BJ (cell line): Measurements from ENCODE around the gene USP13. TPM values are rescaled to one million over a fixed set of nuclear protein-coding genes. Genes with fewer than 3 reads are reported as not detected.

Source experiments
- CTCF ChIA-PET: fragments of 350-600 bp; formaldehyde crosslinking; extraction: SDS; loops from one replicate; lab custom pipeline; 2021; ENCODE audit warnings: antibody characterized with exemption, inconsistent platforms; lab: Yijun Ruan, JAX
- POLR2A ChIA-PET: fragments of 300-600 bp; sonication (Branson Sonifier 250); formaldehyde crosslinking; extraction: SDS; loops from one replicate; lab custom pipeline; 2021; ENCODE audit warnings: antibody characterized with exemption; lab: Charles Lee
- DNase-seq: peaks from one replicate; pipeline ENCODE4 v3.0.0-alpha.2; 2011; ENCODE audit warnings: low read depth
- H3K27me3 ChIP-seq: 2 replicates; pipeline ENCODE4 v1.6.0; 2011; ENCODE audit warnings: low read length; ENCODE audit not compliant: control insufficient read depth, insufficient read depth
- H3K36me3 ChIP-seq: 2 replicates; pipeline ENCODE4 v1.5.1; 2011; ENCODE audit warnings: low read length; ENCODE audit not compliant: control insufficient read depth, insufficient read depth
- H3K4me3 ChIP-seq: 2 replicates; pipeline ENCODE4 v1.5.1; 2011; ENCODE audit warnings: low read depth, mild to moderate bottlenecking, control low read depth, low read length
- polyA plus RNA-seq: library from polyadenylated mRNA; depleted of rRNA; stranded (reverse); fragments of >200 nt; gene quantifications from 2 replicates; pipeline ENCODE4 v1.2.3, GENCODE V29; 2011
- TF ChIP-seq, protein P1 (sequence below): IDR thresholded peaks from 2 replicates; pipeline ENCODE4 v1.5.1; 2011; ENCODE audit warnings: low read depth, mild to moderate bottlenecking, control low read depth, inconsistent platforms, low read length, moderate library complexity; ENCODE audit not compliant: insufficient read depth

Gene USP13
- polyA plus RNA-seq, 1 experiment = 10.5 TPM

DNA sequence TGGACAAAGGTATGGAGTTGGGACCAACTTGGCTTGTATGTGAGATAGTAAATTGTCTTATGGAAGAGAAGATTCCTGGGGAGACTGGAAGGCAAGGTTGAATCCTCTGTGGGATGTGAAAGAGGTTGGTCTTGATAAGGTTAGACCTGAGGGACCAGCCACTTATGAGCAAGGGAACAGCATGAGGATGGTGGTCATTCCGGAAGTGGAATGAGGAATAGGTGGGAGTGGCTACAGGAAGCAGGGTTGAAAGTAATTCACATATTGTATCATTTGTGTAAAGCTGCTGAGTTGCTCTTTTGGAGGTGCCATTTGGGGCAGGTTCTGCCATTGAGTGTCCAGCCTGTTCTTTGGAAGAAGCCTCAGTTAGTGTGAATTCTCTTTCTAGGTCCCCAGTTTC, 13.2 kb downstream of the USP13 start:
- Histone ChIP-seq H3K36me3 (no peaks in the 10 kb centered on the region), H3K27me3 (no peaks in the 10 kb centered on the region), H3K4me3 (no peak overlapping the region)
- POLR2A ChIA-PET = no interaction called here
- no peak for DNase-seq
- CTCF ChIA-PET = interaction anchor here (1.2 kb wide), 1 partner anchor 14 kb away, joined by 4 read pairs; the partner anchor contains the start of gene USP13
- TF ChIP-seq, protein P1, sequence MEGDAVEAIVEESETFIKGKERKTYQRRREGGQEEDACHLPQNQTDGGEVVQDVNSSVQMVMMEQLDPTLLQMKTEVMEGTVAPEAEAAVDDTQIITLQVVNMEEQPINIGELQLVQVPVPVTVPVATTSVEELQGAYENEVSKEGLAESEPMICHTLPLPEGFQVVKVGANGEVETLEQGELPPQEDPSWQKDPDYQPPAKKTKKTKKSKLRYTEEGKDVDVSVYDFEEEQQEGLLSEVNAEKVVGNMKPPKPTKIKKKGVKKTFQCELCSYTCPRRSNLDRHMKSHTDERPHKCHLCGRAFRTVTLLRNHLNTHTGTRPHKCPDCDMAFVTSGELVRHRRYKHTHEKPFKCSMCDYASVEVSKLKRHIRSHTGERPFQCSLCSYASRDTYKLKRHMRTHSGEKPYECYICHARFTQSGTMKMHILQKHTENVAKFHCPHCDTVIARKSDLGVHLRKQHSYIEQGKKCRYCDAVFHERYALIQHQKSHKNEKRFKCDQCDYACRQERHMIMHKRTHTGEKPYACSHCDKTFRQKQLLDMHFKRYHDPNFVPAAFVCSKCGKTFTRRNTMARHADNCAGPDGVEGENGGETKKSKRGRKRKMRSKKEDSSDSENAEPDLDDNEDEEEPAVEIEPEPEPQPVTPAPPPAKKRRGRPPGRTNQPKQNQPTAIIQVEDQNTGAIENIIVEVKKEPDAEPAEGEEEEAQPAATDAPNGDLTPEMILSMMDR = no peak

DNA sequence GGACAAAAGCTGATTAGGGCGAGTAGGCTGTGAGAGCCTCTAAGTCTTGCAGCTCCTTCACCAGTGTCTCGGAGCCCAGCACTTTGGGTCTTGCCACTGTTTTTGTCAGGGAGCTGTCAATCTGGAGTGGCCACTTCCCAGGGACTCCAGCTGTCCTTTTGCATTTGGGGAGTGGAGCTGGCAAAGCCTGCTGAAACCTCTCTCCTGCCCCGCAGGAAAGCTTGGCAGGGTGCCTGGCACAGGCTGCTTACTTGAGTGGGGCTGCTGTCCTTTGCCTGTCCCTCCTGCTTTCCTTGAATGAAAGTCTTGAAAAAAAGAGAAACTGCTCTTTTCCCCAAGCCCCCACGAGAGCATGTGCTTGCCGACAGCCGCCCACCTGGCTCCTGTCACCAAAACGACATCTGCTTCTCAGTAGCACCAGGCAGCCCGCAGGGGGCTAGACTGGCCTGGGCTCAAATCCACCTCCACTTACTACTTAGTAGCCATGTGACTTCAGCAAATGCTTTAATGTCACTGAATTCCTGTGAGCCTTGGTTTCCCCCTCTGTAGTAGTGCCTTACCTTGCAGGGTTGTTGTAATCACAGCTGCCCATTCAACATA, 13.7 kb downstream of the USP13 start:
- no peak for DNase-seq
- TF ChIP-seq, protein P1 = no peak; the same call in 1 of the 2 replicates
- POLR2A ChIA-PET = no interaction called here
- no peaks in the 10 kb centered on the region for H3K27me3 ChIP-seq
- no peak overlapping the region for H3K4me3 ChIP-seq
- no peaks in the 10 kb centered on the region for H3K36me3 ChIP-seq
- CTCF ChIA-PET = interaction anchor here (0.9 to 1.2 kb wide), 3 partner anchors 10 to 14 kb away, joined by 3 to 4 read pairs (median 4); partner anchors contain the start of gene USP13

DNA sequence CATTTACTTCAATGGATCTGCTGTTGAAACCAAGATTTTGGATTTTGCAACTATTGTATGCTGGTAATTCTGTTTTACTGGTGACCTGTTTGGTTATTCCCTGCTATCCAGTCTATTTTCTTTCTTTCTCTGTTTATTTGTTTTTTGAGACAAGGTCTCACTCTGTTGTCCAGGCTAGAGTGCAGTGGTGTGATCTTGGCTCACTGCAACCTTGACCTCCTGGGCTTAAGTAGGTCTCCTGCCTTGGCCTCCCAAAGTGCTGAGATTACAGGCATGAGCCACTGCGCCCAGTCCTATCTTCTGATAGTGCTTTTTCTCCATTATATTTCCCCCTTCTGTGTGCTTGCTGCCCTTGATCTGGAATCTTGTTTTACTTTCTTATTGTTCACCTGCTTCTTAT, 15.6 kb downstream of the USP13 start:
- no peak overlapping the region for H3K4me3 ChIP-seq
- no peaks in the 10 kb centered on the region for H3K27me3 ChIP-seq
- CTCF ChIA-PET = interaction anchor here (1.2 kb wide), 1 partner anchor 10 kb away, joined by 3 read pairs; no protein-coding TSS in a partner anchor
- no peak for DNase-seq
- TF ChIP-seq, protein P1 = no peak
- no peaks in the 10 kb centered on the region for H3K36me3 ChIP-seq
- POLR2A ChIA-PET = no interaction called here

DNA sequence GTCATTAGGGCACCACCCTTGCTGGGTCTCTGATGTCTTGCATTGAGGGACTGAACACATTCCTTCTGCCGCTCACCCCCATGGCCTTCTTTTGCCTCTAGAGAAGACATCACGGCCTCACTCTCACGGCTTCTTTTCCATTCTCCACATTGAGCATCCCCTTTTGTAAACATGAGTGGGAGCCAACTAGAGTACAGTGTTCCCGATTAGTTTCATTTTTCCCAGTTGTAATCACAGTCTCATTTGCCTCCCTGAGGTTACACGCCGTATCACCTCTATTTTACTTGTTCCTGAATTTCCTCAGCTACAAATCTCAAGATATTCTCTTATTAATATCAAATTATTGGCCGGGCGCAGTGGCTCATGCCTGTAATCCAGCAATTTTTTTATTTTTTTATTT, 17.5 kb downstream of the USP13 start:
- ChIA-PET POLR2A (no interaction called here), CTCF (interaction anchor here (0.6 to 1.3 kb wide), 2 partner anchors 11 to 141 kb away, joined by 3 to 4 read pairs; no protein-coding TSS in a partner anchor)
- Histone ChIP-seq H3K27me3 (no peaks in the 10 kb centered on the region), H3K36me3 (no peaks in the 10 kb centered on the region), H3K4me3 (no peak overlapping the region)
- TF ChIP-seq, protein P1 = no peak
- no peak for DNase-seq

DNA sequence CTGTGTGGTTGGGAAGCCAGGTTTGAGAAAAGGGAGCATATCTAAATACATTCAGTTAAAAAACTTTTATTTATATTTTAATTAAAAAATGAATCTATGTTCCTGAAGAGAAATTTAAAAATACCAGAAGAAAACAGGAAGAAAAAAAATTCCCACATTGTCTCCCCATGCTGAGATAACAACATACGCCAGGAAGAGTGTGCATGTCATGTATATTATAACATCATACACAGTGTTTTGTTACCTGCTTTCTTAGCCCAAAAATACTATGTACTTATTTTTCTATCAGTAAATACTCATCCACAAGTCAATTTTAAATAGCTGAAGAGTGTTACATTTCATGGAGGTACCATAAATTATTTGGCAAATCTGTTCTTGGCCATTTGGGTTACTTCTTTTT, 18.5 kb downstream of the USP13 start:
- H3K4me3 ChIP-seq = no peak overlapping the region
- TF ChIP-seq, protein P1 = no peak
- CTCF ChIA-PET = interaction anchor here (1.0 to 1.3 kb wide), 2 partner anchors 12 to 22 kb away, joined by 4 read pairs; no protein-coding TSS in a partner anchor
- POLR2A ChIA-PET = no interaction called here
- no peaks in the 10 kb centered on the region for H3K27me3 ChIP-seq
- no peaks in the 10 kb centered on the region for H3K36me3 ChIP-seq
- DNase-seq = no peak
